Lower leg skin (tissue), 4 donors: ENCODE results near the gene CD69. TPM values are rescaled to one million over a fixed set of nuclear protein-coding genes. Genes with fewer than 3 reads are reported as not detected.

Experiments
- DNase-seq, 2 donors: peaks; one replicate each; pipeline ENCODE4 v3.0.0-alpha.2; 2019; ENCODE audit warnings: low spot score in 2 of 2
- H3K4me3 ChIP-seq: fragments of 200-600 bp; sonication (generic); 2 replicates; pipeline ENCODE4 v1.5.1; 2017; ENCODE audit warnings: mild to moderate bottlenecking, low read depth; ENCODE audit not compliant: poor library complexity, severe bottlenecking
- CTCF ChIP-seq, 3 donors: fragments of 450-650 bp; IDR thresholded peaks; one replicate each; pipeline ENCODE4 v1.5.1; 2016; ENCODE audit warnings: antibody characterized with exemption in 3 of 3, mild to moderate bottlenecking in 3 of 3, moderate library complexity in 2 of 3
- POLR2A ChIP-seq, 2 donors: fragments of 450-650 bp; IDR thresholded peaks; one replicate each; pipeline ENCODE4 v1.6.1; 2016 to 2017; ENCODE audit warnings: antibody characterized with exemption in 2 of 2, mild to moderate bottlenecking in 1 of 2, moderate library complexity in 1 of 2
- WGBS, 2 donors: methylation state at CpG; one replicate each; pipeline ENCODE4 v1.1.5; 2018; 5-methylcytosine and 5-hydroxymethylcytosine counted together
- intact Hi-C: fragments of 100-400 bp; cut with DNase I; formaldehyde crosslinking; loops from one replicate; pipeline ENCODE4 v1.15.0; 2023; ENCODE audit warnings: low total_unique reads
- total RNA-seq, 4 donors: library from RNA; depleted of rRNA; stranded (reverse); fragments of >200 nt; gene quantifications; one replicate each; pipeline ENCODE4 v1.1.0, GENCODE V29; 2016

The CD69 gene
- total RNA-seq, 4 donors from 2014 or later, result 0.61 to 4.0 (median 1.9) TPM

GRCh38 chr12:9754099-9754927 is 6.4 kb downstream of the CD69 start:
- 88 to 90% methylated on average over 3 of the region's 3 CpGs for WGBS, 2 donors
- TF ChIP-seq CTCF (IDR thresholded peaks at IDR 0.05), result no peak
- no peak for TF ChIP-seq POLR2A (IDR thresholded peaks at IDR 0.05)
- H3K4me3 ChIP-seq, result no peak overlapping the region
- no peak for DNase-seq
- intact Hi-C loops, result loop anchor here (5.0 to 10.0 kb wide), 2 partner anchors 38 to 390 kb away; no protein-coding TSS in a partner anchor

- DNase-seq, result no peak
- 69 to 85% methylated on average over 3 of the region's 3 CpGs for WGBS, 2 donors
- H3K4me3 ChIP-seq, result no peak overlapping the region
- intact Hi-C loops, result loop anchor here (5.0 to 10.0 kb wide), 2 partner anchors 39 to 391 kb away; no protein-coding TSS in a partner anchor
- TF ChIP-seq CTCF (IDR thresholded peaks at IDR 0.05) (no peak), POLR2A (IDR thresholded peaks at IDR 0.05) (no peak)
These were observed 7.2 kb downstream of the CD69 start for GRCh38 chr12:9753498-9753897.

GRCh38 chr12:9753073-9753472 is 7.6 kb downstream of the CD69 start:
- intact Hi-C loops, result loop anchor here (5.0 to 10.0 kb wide), 2 partner anchors 39 to 392 kb away; no protein-coding TSS in a partner anchor
- WGBS, 2 donors, result 75 to 87% methylated on average over 2 of the region's 2 CpGs
- TF ChIP-seq CTCF (IDR thresholded peaks at IDR 0.05) (no peak), POLR2A (IDR thresholded peaks at IDR 0.05) (no peak)
- H3K4me3 ChIP-seq, result no peak overlapping the region
- no peak for DNase-seq

- no peak overlapping the region for H3K4me3 ChIP-seq
- intact Hi-C loops, result loop anchor here (5.0 to 10.0 kb wide), 2 partner anchors 40 to 392 kb away; no protein-coding TSS in a partner anchor
- DNase-seq, result no peak
- TF ChIP-seq POLR2A (IDR thresholded peaks at IDR 0.05), result no peak
- TF ChIP-seq CTCF (IDR thresholded peaks at IDR 0.05), result no peak
- 91 to 99% methylated on average over 2 of the region's 2 CpGs for WGBS, 2 donors
These were observed 8.4 kb downstream of the CD69 start for GRCh38 chr12:9752145-9752933.

- no peak overlapping the region for H3K4me3 ChIP-seq
- no peak for TF ChIP-seq POLR2A (IDR thresholded peaks at IDR 0.05)
- TF ChIP-seq CTCF (IDR thresholded peaks at IDR 0.05), result no peak
- intact Hi-C loops, result loop anchor here (5.0 to 10.0 kb wide), 2 partner anchors 41 to 393 kb away; no protein-coding TSS in a partner anchor
- DNase-seq, result no peak
- WGBS, 2 donors, result 49 to 56% methylated on average over 9 of the region's 9 CpGs
These were observed 9.2 kb downstream of the CD69 start for GRCh38 chr12:9751204-9752144.
